Measurements from ENCODE around the gene PAPPA.

PAPPA gene

DNA sequence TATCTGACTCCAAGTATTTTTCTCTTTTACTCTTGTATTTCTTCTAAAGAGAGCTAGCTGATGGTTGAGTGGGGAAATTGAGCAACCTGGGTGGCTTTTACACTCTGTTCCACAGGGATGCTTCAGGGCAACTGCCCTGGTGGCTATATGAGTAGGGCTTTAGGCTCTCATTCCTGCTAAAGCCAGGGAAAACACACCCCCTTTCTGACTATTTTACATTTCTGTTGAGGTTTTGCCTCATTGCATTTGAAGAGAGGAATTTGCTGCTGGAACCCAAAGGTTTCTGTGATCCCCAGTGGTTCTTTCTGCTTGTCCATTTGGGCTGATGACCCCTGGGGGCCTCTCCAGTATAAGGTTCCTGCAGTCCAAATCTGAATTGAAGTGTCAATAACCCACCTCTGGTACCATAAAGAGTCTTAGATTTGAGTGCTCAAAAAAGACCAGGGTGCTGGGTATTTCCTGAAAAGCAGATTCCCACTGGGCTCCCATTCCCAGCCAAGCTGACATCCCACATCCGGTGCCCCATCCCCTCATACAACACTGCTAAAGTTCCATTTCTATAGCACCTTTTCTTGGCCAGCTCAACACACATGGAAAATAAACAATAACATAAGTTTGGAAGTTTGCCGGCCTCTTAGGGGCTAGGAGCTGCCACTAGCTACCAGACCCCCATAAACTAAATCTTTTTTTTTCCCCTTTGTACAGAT is 59.5 kb downstream of the PAPPA start:
- no peak for FAIRE-seq
- DNase-seq (ENCODE audit: extremely low spot score, insufficient read length, low read depth) = no peak

DNA sequence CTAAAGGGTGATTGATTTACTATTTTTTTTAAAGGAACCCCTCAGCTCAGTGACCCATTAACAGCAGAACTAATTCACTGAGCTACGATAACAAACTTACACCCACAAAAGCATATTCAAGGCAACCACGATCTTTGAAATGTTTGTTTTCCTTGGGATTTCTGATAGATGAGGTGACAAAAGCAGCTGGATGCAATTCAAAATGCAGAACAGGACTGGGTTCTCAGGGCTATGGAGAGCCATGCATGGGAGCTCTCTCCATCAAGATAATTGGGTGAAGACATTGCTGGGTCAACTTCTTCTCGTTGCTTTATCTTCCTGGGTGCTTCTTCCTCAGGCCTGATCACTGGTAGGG is 60.1 kb downstream of the PAPPA start:
- FAIRE-seq (no peak), DNase-seq (ENCODE audit: extremely low spot score, insufficient read length, low read depth) (no peak)

DNA sequence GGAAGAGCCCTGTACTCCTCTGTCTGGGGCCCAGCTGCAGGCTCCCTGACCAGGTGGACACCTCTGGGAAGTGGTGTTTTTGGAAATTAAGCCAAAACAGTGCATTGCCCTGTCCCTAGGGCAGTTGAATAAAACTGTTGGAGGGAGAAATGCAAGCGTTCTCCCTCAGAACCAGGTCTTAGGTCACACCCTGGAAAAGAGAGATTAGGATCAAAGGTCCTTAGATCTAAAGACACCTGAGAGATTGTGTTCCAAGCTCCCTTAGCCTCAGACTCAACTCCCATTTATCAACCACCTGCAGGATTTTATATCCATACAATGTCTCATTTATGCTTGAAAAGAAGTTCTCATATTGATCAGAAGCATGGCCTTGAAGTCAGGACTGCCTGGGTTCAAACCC is 64.8 kb downstream of the PAPPA start:
- FAIRE-seq (no peak), DNase-seq (ENCODE audit: extremely low spot score, insufficient read length, low read depth) (no peak)

DNA sequence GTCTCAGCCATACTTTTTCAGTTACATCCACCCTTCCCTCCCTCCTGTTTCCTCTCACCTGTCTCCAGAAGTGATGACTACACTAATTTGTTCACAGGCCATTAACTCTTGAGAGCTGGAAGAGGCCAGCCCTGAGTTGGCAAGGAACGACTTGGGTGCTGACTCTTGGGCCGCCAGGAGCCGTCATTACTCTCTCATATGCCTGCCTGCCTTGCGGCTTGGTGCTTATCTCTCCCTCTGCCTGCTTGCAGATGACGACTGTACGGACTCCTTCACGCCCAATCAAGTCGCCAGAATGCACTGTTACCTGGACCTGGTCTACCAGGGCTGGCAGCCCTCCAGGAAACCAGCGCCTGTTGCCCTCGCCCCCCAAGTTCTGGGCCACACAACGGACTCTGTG is 66.1 kb downstream of the PAPPA start:
- no peak for DNase-seq (ENCODE audit: extremely low spot score, insufficient read length, low read depth)
- FAIRE-seq = no peak

DNA sequence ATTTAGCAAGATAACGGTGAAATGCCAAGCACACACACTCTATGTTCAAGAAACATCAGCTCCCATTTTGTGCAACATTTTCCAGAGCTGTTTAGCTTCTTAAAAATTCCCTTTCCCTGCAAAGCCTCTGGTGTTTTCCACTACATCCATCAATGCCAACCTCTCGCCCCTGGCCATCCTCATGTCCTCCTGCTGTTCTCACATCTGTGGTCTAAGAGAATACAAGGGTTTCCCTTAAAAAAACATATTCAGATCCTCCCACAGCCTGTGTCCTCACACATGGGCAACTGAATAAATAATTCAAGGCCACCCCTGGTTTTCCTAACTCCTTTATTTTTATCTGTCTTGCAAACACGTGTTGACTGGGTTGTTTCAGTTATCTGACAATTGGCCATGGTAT is 70.3 kb downstream of the PAPPA start:
- DNase-seq (ENCODE audit: extremely low spot score, insufficient read length, low read depth) (no peak), FAIRE-seq (no peak)

DNA sequence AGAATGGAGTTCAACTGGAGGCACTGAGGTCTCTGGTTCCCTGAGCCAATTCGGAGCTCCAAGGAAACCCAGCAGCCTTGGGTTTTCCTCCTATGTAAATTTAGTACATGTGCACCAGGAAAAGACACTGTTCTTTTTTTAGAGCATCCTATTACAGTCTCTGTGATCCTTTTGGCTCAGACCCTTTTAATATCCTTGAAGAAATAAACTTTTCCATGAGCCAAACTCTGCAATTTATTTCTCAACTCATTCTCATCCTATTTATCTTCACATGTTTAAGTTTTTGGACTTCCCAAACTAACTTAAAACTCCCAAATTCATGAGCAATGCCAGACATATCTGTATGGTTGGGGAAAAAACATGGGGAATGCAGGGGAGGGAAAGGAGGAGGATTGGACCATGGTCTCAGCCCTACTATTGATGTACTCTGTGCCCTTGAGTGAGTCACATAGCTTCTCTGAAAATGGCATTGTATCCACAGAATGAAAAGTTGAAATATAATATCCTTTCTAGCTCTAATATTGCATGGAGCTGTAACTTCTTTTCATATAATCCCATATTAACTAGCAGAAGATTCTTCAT is 76.6 kb downstream of the PAPPA start:
- DNase-seq (ENCODE audit: extremely low spot score, insufficient read length, low read depth) (no peak), FAIRE-seq (no peak)

DNA sequence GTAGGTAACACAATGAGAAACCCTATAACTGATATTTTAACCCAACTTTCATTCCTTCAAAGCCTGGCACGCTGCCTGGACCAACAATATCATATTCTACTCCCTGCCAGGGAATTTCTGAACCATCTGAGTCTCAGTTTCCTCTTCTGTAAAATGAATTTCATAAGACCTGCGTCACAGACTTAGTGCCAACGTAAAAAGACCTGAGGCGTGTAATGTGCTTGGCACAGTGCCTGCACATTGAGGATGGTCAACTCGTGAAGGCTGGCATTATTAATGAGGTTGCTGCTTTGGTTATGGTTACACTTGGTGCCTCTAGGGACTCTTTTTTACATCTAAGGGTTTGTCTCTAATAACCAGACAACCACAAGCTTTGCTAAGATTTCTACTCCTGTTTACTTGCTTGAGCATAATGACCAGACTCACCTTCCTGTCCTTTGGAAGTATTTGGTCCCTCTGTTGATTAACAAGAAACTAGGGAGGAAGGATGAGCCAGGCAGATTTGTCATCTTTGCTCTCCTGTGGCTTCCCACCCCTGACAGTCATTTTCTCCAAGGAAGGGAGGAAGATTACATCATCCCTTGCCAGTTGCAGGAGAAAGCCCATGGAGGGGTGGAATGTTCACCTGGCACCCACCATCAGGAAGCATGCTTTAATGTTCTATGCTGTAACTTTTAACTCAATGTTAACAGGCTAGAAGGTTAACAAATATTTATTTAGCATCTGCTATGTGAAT is 79.0 kb downstream of the PAPPA start:
- no peak for DNase-seq (ENCODE audit: extremely low spot score, insufficient read length, low read depth)
- FAIRE-seq = no peak

DNA sequence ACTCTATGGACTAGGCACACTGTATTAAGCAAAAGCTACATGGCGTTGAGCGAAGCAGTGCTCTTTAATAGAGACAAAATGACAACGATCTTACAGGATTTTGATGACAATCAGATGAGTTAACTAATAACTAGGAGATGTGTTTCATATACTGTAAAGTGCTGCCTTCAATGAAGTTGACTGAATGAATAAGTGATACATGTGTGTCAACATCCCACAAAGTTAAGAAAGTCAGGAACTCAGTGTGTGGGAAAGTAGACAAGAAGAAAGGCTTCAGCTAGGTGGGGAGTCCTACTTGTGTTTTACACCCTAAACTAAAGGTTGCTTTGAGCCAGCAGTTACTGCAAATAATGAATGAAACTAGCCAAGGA is 79.6 kb downstream of the PAPPA start:
- DNase-seq (ENCODE audit: extremely low spot score, insufficient read length, low read depth) = no peak
- FAIRE-seq = no peak

DNA sequence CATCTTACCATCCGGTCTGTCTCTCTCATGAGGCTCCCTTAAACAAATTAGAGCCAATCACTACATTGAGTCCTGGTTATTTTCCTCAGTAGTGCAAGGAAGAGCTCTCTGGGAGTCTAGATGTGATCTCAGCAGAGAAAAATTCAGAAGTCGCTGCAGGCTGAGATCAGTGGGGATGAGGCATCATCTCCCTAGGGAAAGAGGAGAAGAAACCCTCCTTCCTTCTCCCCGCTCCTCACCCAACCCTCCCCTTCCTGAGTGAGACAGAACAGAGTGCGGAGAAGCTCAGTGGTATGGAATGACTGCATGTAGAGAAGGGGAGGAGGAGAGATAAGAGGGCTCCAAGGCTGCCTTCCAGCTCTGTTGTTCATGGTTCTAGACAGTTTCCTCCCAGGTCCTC is 80.5 kb downstream of the PAPPA start:
- FAIRE-seq = no peak
- no peak for DNase-seq (ENCODE audit: extremely low spot score, insufficient read length, low read depth)

DNA sequence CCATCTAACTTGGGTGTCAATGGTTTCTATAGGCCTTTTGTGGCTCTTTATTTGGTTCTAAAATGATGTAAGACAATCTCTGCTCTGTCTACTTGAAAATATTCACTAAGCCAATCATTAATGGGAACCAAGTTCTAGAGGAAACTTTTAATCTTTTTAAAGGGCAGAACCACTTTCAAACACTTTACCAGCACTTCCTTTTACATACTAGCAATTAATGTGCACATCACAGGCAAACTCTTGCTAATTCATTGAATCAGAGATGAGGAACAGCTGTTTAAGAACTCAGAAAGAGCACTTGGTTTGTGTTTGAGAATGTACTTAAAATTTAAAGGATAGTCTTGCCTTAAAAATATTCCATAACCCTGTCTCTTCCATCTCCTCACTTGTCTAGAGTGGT is 83.4 kb downstream of the PAPPA start:
- FAIRE-seq (no peak), DNase-seq (ENCODE audit: extremely low spot score, insufficient read length, low read depth) (no peak)

DNA sequence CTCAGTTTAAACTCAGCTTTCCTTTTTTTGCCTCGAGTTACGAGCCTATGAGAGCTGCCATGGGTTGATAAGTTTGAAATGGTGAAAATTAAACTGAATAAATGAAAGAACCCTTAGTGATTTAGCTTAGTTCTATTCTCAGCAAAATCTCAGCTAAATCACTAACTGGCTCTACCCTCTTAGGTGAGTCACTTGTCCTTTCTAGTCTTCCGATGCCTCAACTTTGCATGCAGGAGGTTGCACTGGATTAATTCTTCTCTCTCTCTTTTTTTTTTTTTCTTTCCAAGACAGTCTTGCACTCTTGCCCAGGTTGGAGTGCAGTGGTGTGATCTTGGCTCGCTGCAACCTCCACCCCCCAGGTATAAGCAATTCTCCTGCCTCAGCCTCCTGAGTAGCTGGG is 83.9 kb downstream of the PAPPA start:
- no peak for FAIRE-seq
- DNase-seq (ENCODE audit: extremely low spot score, insufficient read length, low read depth) = no peak

DNA sequence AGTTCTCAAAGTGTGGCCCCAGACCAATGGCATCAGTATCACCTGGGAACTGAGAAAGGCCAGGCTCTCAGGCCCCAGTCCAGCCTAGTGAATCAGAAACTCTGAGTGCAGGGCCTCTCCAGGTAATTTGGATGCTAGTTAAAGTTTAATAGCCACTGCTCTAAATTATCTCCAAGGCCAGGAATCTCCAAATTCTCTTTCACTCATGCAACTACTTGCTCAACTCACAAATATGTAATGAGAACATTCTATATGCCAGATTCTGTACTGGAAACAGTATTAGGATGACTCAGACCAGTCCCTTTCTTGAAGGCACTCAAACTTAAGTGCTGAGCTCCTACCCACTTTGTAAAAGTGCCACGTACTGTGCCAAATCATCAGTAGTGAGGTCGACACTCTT is 84.6 kb downstream of the PAPPA start:
- no peak for FAIRE-seq
- DNase-seq (ENCODE audit: extremely low spot score, insufficient read length, low read depth) = no peak

DNA sequence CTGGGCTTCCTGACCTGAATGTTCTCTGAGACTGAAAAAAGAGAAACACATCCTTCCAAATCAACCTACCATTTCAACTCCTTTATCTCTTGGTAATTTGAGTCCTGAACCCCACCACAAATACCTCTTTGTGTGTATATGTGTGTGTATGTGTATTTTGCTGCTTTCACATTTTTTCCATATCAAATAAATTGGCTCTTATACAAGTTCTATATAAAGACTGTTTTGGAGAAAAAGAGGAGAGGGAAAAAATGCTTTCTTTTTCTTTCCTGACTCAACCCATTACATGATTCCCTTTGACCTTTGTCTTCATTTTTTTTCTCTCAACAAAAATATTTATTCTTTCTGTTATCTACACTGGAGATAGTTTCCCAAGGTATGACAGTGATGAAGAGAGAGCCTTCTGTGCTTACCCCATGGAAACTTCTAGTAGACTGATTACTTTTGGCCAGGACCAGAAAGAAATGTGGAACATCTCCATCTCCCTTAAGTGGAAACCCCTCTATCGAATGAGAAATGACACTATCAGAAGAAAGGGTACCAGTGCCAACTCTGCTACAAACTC is 85.3 kb downstream of the PAPPA start:
- FAIRE-seq (no peak), DNase-seq (ENCODE audit: extremely low spot score, insufficient read length, low read depth) (no peak)

DNA sequence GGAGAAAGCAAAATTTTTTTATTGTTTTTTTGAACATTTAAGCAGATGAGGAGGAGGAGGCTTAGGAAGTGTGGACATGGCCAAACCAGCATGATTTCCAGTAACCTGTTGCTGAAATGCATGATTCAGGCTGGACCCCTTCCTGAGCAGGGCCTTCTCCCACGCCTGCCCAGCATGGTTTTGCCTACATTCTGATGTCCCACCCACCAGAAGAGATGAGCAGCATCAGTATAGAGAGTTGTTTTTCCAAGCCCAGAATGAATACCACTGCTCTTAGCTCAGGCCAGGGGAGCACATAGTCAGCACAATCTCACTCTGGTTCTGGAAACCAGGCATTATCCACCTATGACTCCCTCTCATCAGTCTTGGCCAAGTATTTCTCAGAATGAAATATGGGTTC is 90.1 kb downstream of the PAPPA start:
- DNase-seq (ENCODE audit: extremely low spot score, insufficient read length, low read depth) (no peak), FAIRE-seq (no peak)

DNA sequence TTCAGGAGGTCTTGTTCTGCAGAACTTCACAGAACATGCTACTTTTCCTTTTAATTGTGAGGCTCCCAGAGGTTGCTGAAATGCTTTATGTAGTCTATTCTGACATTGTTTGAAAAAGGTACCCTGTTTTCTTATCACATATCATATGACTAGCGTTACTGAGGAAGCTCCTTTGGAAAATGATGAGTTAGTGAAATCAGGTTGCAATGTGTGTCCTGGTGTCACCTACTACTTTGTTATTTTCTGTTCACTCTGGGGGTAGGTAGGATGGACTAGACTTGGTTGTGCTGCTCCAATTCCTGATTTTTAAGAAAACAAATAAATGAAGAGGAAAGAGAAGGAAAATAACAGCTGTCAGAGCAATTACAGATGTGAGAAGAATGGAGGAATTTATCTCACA is 93.7 kb downstream of the PAPPA start:
- no peak for FAIRE-seq
- no peak for DNase-seq (ENCODE audit: extremely low spot score, insufficient read length, low read depth)

DNA sequence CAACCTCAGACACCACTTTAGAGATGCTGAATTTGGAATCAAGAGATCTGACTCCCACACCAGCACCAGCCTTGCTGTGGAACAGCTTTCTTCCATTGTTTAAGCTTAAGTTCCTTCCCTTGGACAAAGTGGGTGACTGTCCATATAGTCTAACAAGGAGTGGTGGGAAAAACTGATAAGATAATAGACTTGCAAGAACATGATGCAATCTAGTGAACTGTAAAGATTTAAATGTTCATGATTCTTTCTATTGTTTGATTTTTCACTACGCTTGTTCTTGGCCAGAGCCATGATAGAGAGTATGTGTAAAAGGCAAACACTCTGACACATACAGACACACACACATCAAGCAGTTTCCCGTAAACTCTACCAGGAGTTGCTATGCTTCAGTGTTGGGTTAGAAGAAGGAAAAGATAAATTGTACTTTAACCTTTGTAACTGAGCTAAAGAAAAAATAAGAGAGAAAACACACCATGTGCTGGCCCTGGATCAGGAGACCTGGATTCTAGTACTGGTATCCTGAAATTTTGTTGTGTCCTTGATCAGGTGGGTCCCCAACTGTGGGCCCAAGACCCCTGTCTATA is 94.3 kb downstream of the PAPPA start:
- FAIRE-seq (no peak), DNase-seq (ENCODE audit: extremely low spot score, insufficient read length, low read depth) (no peak)

DNA sequence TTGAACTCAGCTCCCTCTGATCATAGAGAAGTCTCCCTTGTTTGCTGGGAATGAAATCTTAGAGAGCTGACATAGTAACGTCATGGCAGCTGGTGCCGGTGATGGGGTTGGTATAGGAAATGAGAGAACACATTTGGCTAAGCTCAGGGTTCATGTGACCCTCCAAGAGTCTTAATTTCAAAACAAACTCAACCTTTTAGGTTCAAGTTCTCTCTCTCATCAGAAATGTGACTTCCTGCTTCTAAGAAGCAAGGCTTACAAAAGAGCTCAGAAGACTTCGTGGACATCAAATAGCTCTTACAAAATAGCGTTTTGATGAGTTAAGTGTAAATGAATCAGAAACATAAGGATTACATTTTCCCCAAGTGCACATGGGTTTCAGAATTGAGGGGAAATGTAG is 97.3 kb downstream of the PAPPA start:
- FAIRE-seq (no peak), DNase-seq (ENCODE audit: extremely low spot score, insufficient read length, low read depth) (no peak)

DNA sequence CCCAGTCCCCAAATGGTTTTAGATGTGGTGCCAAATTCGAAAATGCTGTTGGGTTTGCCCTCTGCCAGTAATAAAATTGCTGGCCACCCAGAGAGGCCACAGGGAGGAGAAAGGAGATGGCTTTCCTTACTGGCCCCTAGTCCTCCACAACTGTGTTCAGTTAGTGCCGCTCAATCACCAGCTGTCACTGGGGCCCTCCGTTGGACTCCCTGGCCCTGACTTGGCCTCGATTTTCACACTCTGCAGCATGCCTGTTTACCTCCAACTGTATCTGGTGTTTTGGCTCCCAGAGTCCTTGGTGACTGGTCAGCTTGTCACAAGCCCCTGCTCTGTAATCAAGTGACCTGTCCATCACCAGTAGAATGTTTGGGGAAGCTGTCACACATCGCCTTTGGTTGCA is 97.8 kb downstream of the PAPPA start:
- FAIRE-seq (no peak), DNase-seq (ENCODE audit: extremely low spot score, insufficient read length, low read depth) (no peak)

DNA sequence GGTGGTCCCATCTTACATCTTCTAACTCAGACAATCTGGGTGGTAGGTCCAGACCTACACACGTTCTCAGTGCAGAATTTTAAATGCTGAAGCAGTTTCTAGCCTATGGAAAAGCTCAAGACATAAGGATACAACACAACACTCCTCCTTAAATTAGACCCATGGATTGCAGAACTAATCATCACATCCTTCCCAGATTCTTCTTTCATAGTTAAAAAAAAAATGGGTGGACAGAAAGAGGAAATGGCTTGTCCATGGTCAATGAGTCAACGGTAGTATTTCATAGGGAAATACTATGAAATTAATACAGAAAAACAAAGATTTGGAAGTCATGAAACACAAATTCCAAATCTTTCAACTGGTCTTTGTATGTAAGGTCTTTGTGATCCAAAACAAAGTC is 106.9 kb downstream of the PAPPA start:
- FAIRE-seq (no peak), DNase-seq (ENCODE audit: extremely low spot score, insufficient read length, low read depth) (no peak)

DNA sequence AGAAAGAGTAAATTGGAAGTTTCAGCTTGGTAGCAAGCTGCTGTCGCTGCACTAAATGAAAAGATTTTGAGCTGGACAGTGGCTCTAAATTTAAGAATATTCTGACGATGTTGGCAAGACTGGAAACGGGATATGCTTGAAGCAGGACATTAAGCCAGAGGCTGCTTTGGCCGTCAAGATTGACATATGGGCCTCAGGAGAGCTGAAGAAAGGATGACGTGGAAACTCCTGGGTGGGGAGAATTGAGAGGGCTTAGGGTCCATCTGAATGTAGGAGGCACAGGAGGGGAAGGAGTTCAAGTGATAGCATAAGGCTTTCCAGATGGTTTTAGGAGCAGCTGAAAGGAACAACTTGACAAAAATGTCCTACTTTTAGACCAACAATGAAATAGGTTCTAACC is 108.9 kb downstream of the PAPPA start:
- FAIRE-seq = no peak
- no peak for DNase-seq (ENCODE audit: extremely low spot score, insufficient read length, low read depth)

DNA sequence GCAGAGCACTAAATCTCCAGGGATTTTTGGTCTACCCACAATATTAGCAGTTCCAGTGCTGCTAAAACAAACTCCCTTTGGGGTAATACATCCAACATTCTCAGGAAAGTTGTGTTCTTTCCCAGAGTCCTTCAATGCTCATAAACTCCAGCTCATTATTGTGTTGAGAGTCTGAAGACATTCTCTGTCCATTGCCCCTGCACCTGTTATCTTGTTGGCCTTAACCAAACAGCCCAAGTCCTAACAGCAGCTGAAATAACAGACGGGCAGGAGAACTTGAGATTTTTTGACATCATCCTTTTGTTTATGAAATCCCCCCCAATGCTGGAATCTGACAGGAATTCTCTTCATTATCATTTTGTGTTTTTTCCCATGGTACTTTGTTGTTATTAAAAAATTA is 110.8 kb downstream of the PAPPA start:
- DNase-seq (ENCODE audit: extremely low spot score, insufficient read length, low read depth) (no peak), FAIRE-seq (no peak)

Data from GM18507 (cell line).